ENCODE measurements around the gene TXNDC2.

The TXNDC2 gene

DNA sequence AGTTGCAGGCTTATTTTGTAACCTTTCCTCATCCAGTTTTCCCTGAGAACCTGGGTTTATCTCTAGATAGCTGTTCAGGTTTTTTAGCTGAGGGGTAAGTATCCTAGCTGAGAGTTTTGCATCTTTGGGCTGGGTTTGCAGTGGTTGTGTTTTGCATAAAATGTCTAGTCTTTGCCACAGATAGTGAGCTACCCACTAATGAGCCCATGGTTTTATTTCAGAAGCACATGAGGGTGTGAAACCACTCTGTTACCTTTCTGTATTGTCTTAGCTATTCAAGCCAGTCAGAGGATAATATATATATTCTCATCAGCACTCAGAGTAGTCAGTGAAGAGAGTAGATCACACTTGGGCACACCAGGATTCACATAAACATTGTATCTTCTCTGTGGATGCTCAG, 24.6 kb upstream of the TXNDC2 start:
- no peak for DNase-seq

DNA sequence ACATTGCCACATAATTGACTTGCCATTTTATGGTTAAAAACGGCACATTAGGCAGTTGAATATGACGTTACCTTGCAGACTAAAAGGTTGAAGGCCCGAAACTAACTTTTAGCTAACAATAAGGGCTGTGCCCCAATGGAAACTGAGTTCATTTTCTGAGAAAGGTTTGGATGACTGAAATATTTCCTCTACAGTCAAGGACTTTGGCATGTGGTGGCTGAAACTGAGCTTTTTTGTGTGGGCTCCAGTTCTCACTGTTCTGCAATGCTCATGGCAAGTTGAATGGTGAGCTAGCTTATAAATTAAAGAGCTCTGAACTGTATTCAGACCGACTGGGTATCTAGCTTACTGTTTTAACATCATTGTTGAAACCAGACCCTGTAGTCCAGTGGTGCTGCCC, 23.8 kb upstream of the TXNDC2 start:
- DNase-seq = no peak

DNA sequence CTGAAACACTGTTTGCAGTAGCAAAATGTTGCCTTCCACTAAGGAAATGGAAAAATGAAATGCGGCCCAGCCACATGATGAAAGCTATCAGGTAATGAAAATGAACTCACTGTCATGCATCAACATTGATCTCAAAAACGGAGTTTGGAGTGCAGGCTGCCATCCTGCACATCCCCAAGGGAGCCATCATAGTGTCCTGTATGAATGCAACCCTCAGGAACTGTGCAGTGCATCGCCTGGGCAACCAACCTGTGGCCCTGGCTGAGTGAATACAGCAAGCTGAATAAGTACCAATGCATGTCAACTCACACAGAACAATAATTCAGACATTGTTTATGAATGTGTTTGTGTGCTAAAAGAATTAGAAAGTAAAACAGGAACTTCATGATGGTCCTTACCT, 23.1 kb upstream of the TXNDC2 start:
- DNase-seq = no peak

DNA sequence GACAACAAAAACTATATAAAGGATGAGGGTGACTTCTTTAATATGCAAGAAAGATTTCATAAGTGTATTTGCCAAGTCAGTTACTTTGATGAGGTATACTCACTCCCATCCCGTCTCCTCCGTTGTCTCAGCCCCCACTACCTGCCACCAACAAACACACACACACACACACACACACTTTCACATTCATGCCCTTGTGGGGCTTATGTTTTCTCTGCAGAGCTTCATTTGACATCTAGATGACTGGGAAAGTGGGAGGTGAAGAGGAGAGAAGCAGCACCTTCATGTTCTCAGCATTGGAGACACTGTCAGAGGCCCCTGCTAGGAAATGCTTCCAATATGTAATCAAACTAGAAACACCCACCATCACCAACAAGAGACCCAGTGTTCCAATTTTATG, 22.5 kb upstream of the TXNDC2 start:
- DNase-seq = no peak

DNA sequence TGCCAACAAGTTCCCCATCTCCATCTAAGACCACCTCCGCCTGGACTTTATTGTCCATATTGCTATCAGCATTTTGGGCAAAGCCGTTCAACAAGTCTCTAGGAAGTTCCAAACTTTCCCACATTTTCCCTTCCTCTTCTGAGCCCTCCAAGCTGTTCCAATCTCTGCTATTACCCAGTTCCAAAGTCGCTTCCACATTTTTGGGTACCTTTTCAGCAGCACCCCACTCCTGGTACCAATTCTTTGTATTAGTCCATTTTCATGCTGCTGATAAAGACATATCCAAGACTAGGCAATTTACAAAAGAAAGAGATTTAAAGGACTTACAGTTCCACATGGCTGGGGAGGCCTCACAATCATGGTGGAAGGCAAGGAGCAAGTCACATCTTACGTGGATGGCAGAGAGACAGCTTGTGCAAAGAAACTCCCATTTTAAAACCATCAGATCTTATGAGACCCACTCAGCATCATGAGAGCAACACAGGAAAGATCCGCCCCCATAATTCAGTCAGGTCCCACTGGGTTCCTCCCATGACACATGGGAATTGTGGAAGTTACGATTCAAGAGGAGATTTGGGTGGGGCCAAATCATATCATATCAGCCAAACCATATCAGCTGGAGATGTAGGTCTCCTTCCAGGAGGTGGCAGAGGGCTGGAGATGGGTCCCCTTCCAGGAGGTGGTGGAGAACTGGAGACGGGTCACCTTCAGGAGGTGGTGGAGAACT, 19.8 kb upstream of the TXNDC2 start:
- DNase-seq = no peak

DNA sequence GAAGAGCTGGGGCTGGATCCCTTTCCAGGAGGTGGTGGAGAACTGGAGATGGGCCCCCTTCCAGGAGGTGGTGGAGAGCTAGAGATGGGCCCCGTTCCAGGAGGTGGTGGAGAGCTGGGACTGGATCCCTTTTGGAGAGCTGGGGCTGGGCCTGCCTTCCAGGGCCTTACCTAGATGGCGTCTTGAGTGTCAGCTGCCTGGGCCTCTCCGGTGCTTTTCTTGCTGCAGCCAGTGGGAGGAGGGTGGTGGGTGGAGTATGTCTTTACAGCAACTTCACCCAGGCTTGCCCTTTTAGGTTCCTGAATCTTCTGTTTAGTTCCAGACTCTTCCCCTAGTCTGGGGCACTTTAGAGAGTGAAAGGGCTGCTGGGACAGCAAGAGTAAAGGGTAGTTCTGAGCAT, 19.1 kb upstream of the TXNDC2 start:
- no peak for DNase-seq

DNA sequence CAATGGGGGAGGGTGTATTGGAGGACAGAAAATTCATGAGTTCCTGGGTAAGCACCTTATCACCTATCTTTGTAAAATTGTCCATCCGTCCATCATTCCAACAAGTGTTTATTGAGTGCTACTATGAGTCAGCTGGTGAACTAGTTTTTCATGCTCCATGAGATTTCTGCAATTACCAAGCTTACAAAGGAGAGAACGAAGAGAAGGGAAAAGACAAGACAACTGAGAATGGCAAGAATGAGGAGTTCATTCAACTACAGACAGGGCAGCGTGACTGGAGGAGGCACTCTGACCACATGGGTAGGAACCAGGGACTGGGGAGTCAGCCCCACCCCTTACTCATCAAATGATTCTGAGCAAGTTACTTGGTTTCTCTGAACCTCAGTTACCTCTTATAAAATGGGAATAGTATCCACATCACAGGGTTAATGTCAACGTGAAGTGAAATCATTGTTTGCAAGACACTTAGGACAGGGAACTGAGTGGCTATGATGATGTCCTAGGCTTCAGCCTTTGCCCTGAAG, 18.6 kb upstream of the TXNDC2 start:
- no peak for DNase-seq

DNA sequence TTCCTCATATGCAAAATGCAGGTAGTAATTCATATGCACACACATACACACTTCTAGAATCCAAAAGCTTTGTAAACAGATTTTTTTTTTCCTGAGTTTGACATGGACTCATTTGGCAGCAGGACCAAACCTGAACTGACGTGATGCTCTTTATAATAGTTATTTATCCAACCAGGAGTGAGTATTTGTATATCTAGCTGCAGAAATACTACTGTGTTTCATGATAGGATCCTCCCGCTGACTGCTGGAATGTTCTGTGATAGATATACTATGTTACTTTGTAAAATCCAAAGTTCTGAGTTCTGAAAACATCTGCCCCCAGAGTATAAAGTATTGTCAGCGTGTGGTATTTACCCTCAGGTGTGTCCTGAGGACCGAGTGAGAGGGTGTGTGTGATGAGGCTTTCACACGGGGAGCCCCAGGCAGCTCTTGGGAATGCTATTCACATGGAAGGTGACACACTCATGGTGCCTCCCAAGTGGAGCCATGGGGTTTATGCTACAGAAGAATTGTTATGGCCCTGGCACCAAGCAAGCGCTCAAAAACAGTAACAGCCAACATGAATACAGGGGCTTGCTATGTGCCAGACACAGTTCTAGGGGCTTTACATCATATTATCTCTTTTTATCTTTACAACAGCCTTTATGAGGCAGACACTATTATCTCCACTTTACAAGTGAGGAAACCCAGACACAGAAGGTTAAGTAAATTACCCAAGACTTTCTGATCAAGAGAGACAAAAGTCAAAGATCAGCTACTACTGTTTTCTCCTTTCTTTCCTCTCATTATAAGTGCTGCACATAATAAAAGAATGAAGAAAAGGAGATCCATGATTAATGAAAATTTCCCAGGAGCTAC, 16.7 kb upstream of the TXNDC2 start:
- DNase-seq = no peak

DNA sequence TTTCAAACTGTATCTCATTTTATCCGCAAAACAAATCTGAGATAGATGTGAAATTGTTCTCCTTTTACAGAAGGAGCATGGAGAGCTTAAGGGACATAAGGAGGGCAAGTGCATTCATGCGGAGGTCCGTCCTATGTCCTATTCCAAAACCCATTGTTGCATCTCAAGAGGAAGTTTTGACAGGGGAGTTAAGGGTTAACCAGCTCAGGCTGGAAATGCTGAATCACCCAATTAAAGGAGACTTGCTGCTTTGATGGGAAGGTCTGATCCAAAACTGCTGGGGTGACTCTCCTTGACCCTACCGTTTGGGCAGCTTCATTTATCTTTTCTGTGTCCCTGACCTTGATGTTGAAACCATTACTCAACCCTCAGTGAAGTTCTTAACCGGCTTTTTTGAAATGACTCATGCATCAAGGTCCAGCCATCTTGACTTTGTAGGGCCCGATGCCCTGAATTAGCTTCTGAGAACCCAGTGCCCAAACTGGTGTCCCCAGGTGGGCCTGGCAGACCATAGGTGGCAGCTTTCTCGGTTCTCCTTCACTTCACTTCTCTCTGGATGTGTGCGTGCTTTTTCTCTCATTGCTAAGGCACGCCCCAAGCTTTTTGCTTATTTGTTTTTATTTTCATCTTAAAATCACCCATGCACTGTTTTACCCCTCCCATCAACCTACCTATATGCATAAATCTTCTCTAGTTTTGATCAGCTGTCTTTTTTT, 15.9 kb upstream of the TXNDC2 start:
- no peak for DNase-seq

DNA sequence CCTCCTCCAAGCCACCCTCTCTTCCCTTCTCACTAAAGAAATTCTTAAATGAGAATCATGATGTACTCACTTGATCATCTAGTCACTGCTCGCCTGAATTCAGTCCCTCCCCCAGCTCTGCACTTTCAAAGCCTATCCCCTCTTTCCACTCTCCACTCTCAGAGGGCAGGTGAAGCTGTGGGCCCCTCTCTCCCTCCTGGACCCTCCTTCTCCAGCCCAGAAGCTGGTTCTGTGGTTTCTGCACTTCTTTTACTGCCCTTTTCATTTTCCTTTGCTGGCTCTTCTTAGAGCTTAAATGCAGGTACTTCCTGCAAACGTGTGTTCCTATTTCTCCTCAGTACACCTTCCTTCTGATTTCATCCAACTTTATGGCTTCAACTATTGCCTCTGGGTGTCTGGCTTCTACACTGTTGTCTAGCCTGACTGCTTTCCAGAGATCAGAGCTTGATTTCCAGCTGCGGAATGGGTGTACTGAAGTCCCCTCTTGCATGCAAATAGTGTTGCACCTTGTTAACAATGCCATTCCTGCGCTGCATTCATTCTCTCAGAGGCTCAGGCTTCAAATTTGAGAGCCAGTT, 15.3 kb upstream of the TXNDC2 start:
- no peak for DNase-seq

DNA sequence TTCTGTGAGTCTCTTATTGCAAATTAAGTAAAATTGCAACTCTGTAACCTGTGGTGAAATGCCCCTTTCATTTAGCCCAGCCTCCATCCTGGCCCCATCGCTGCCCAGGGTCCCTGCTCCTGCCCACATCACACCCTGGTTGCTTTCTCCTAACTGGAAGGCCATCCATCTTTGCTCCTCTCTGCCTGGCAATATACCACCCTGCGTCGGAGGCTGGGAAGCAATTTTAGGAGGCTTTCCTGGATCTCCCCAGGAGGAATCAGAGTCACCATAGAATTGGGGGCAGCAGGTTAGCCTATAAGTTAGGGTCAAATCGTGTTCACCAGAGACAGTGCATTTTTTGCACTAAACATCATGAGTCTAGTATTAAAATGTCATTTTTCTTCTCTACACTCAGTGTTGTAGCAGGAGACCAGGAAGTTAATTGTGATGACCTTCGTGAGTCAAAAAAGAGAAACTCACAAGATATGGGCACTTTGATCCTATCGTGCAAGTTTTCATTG, 14.5 kb upstream of the TXNDC2 start:
- no peak for DNase-seq

DNA sequence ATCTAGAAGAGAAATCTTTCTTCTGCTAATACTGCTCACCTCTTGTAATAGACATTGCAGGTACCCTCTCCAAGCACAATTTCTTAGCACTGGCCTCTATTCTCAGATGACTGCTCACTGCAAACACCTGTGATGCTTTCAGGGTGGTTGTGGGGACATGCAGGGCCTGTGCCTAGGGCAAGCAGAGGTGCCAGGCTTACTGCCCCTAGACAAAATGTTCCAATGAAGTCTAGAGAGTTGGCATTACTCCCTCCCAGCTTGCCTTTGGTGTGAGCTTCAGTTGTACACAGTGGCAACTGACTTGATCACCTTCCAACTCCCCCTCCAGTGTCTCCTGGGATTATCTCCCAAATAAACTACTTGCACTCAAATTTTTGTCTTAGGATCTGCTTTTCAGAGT, 12.9 kb upstream of the TXNDC2 start:
- DNase-seq = no peak

DNA sequence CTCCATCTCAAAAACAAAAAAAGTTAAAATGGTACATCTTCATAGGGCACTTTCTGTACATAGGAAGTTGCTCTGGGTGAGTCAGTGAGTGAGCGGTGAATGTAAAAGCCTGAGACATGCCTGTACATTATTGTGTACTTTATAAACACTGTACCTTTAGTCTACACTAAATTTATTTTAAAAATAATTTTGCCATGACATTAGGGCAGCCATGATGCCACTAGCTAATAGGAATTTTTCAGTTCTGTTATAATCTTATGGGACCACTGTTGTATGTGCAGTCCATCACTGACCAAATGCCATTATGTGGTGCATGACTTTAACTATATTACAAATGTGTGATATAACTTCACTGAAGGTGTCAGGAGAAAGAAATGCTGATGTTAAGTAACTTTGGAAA, 11.0 kb upstream of the TXNDC2 start:
- DNase-seq = no peak

DNA sequence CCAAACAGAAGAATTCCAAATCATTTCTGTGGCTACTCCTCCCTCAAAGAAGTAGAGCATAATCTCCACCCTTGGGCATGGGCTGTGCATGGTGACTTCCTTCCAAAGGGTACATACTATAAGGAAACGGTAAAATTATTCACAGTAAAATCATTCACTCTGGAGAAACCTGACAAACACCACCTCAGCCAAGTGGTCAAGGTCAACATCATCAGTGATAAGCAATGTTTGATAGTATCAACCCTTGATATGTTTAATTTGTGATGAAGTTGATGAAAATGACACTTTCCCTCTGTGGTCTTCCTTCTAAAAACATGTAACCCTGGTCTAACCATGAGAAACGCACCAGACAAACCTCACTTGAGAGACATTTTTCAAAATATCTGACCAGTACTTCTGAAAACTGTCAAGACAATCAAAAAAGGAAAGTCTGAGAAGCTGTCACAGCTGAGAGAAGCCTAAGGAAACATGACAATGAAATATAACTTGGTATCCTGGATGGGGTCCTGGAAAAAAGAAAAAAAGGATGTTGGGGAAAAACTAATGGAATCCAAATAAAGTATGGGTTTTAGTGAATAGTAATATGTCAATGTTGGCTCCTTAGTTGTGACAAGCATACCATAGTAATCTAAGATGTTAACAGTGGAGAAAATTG, 9.4 kb upstream of the TXNDC2 start:
- DNase-seq = no peak

DNA sequence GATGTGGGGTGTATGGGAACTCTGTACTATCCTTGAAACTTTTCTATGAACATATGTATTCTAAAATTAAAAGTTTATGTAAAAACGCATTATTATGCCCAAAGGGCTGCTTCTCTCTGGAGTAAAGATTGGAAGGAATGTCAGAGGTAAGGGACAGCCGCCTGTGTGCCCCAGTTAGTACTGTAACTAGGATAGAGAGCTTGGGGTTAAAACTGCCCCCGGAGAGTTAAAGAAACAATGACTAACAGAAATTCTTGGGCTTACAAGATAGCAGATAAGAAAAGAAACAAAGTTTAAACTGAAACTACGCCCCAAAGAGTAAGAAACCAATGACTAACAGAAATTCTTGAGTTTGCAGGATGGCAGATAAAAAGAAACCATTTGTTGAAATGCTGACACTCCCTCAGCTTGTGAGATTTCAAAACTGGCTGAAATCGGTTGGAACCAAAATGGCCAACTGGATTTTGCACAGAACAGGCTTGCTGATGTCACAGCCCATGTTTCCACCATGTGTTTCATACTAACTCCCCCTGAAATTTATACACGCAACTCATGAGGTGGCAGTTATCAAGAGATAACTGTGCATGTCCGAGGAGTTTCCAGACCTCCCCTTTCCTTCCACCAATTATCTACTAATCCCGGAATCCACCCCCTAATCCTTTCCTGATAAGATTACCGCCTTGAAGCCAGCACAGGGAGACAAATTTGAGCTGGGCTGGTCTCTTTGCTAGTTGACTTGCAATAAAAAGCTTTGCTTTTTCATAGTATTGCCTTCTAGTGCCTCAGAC, 8.7 kb upstream of the TXNDC2 start:
- DNase-seq = no peak

DNA sequence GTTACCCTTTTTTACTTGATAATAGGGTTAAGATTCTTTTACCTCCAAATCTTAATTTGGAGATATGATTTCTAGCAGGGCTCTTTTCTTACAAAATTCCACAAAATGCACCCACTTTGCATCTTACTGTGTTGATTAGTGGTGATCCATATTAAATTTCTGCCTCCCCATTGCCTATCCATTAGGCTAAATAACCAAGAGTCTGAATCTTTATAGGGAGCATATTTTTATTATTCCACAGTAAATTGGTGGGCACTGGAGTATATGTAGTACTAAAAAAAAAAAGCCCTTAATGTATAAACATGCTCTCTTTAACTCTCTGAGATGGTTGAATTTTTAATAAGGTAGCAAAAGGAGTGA, 8.1 kb upstream of the TXNDC2 start:
- no peak for DNase-seq

DNA sequence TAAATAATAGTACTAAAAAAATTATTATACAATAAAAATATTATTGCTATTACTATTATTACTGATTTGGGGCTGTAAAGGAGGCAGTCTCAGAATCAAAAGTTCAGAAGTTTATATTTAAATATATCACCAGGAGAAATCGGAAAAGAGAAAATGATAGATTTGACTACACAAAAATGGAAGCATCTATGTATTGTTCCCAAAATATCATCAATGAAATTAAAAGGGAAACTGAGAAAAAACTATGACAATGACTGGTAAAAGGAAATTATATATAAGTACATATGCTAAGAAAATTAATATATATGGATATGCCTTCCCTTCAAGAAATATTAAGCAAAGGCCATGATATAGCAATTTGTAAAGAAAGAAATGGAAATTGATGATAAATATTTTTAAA, 7.7 kb upstream of the TXNDC2 start:
- no peak for DNase-seq

DNA sequence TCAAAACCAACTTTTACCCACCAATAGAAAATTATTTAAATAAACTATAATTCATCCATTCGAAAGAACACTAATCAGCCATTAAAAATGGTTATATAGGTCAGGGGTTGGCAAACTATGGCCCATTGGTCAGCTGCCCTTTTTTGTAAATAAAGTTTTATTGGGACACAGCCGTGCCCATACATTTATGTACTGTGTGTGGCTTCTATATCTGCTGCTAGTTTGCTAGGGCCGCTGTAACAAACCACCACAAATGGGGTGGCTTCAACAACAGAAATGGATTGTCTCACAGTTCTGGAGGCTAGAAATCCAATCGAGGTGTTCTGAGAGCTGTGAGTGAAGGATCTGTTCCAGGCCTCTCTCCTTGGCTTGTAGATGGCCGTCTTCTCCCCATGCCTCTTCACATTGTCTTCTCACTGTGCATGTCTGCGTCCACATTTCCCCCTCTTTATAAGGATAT, 7.0 kb upstream of the TXNDC2 start:
- no peak for DNase-seq

DNA sequence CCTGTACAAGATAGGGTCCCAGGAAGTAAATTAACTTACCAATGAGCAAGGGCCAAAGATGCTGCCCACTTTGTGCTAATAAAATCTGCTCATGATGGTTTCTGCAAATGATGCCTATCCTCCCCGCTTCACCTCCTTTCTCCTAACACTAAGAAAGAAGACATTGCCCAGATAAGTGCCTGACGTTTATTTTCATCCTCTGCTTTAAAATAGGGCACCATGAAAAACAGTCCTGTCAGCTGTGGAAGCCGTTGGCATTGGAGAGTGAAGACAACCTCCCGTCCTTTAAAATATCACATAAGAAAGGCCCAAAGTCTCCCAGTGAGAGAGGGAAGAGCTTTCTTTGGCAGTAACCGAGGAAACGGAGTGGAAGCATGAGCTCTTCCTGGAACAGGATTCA, 1.7 kb upstream of the TXNDC2 start:
- no peak for DNase-seq

DNA sequence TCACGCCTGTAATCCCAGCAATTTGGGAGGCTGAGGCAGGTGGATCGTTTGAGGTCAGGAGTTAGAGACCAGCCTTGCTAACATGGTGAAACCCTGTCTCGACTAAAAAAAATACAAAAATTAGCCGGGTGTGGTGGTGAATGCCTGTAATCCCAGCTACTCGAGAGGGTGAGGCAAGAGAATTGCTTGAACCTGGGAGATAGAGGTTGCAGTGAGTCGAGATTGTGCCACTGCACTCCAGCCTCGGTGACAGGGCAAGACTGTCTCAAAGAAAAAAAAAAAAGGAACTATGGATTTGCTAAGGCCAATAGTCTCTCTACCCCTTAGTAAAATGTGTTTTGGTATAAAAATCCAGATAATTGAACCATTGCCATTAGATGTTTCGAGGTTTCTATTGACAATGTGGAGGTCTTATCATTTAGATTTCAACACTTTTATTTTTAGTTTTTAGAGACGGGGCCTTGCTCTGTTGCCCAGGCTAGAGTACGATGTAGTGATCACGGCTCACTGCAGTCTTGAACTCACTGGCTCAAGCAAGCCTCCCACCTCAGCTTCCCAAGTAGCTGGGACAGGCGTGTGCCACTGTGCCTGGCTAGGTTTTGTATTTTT, 1.1 kb upstream of the TXNDC2 start:
- DNase-seq = no peak

DNA sequence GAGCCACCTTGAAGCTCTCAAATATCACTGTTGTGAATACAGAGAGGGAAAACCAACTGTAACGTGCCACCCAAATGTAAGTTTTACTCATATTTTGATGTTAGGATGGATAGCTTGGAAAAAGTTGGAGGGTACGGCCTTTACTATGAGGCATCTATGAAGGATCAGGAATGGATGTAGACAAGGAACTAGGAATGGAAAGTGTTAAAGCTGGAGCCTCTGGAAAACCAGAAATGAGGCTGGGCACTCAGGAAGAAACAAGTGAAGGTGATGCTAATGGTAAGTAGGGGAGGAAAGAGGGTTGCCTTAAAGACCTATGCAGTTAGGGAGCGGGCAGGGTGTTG, 204 bp downstream of the TXNDC2 start:
- DNase-seq = no peak
